Muscle of arm (tissue), 12 donors: Measurements from ENCODE around the gene ERC2. TPM values are rescaled to one million over a fixed set of nuclear protein-coding genes. Genes with fewer than 3 reads are reported as not detected.

Source experiments
- DNase-seq: peaks from one replicate; pipeline ENCODE4 v3.0.0-alpha.2; 2013
- polyA plus RNA-seq, 12 donors: library from polyadenylated mRNA; unstranded; fragments of 120-200 nt; gene quantifications; one replicate each; pipeline ENCODE4 v1.2.1, GENCODE V29; 2013; ENCODE audit not compliant: insufficient read length in 12 of 12

Gene ERC2
- polyA plus RNA-seq, 12 donors = 0.87 to 3.0 (median 1.8) TPM; not detected in 2

DNA sequence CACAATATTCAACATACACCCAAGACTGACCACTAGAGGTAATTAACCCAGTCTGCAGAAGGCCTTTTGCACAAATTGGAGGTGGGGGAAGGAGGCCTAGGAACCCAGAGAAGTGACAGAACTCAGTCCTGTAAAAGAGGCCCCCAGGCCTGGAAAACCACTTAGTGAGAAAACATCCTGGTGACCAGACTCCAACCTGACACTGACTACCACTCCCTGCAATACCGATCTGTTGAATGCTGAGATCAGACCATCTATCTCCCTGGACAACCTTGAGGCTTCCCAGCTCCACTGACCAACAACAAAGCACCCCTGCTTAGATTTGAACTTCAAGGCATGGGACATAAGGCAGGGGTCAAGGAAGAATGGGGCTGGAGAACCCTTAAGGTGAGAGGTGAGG, 719.2 kb downstream of the ERC2 start:
- no peak for DNase-seq

DNA sequence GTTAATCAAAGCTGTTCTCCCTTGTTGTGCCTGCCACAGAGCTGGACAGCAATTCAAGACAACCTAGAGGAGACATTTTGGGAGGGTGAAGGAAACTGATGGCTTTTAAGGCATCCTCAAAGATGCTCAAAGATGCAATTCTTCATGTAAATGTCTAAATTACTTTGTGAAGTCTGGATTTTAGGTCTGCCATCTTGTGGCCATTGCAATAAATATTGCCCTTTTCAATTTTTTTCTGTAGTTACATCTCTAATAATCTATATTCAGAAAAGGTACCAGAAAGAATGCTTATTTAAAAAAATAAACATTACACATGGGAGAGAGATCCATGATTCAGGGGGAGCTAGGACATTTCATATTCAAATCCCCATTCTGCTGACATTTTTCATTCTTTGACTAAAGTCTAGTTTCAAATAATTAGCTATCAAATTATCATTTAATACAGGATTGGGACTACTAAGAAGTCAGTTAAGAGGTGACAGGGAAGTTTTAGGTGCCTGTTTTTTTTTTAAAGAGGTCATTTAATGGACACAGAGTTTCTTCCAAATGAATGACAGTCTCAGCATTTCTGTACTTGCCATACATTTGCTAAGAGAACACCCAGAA, 721.4 kb downstream of the ERC2 start:
- DNase-seq = peak; percentile 19

DNA sequence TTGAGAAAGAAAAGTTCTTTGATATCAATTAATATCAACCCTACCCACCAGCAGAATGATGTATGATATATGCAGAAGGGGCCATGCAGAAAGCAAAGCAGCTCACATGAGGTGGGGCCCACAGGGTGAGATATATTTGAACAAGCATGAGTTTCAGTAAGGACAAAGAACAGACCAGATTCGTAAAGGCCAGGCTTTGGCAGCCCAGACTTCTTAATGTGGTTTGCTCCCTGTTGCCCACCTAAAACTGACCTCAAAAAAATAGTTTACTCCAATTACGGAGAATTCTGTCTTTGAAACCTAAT, 725.5 kb downstream of the ERC2 start:
- no peak for DNase-seq

DNA sequence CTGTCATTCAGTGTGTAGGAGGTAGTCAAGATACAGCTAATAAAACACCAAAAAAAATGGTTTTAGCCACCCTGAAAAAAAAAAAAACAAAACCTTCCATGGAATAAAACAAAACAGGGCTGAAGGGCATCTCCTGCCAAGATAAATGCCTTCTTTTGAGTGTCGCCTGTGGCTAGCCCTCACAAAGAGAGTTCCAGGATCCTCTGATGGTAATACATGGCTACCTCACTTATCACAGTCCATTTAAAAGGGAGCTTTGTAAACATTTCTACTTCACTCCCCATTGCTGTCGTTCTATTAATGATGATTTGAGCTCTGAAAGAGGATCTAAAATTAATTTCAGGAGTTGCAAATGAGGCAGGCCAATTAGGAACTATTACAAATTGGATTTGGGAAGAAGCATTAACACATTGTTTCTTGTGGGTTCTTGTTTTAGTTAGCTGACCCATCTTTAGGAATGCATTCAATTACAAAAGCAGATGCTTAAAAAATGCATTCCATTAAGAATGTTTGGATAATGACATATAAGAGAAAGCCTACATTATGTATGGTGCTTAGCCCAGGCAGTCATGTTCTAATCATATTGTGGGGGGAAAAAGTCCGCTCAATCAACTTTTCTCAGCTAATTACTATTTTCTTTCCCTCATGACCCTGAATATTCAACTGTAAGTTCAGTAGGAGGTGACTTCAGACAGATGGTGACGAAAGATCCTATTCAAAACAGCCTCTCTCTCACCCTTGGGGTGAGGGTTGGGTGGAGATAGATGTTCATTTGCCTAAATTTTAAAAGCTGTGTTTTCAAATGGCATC, 726.0 kb downstream of the ERC2 start:
- DNase-seq = no peak

DNA sequence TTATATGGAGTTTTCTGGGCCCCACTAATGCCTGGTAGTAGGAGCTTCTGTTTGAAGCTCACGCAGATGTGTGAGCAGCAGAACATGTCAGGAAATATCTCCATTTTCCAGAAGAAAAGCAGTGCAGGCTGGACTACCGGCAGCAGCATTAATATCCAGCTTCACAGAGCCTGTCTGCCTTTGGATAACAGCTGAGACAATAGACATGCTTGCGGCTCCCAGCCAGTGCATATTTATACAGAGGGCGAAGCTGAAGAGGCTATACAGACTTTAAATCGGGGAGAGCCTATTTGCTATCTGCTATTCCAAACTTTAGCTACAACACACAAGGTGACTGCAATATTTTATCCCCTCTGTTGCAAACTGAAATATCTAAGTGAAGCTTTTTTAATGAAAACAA, 731.1 kb downstream of the ERC2 start:
- no peak for DNase-seq

DNA sequence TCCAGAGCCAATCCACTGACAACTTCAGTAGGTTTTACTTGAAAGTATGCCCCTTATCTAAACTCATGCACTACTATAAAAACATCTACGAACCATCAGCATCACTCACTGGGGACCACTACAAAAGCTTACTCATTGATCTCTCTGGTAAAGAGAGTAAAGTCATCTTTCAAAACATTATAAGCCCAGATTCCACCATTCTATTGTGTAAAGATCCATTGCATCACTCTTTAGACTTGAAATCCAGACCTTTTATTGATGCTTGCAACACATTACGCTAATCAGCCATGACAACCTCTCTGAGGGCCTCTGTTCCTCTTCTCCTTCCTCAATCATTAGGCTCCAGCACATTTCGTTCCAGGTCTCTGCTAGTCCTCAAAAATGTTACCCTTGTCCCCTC, 732.3 kb downstream of the ERC2 start:
- DNase-seq = no peak

DNA sequence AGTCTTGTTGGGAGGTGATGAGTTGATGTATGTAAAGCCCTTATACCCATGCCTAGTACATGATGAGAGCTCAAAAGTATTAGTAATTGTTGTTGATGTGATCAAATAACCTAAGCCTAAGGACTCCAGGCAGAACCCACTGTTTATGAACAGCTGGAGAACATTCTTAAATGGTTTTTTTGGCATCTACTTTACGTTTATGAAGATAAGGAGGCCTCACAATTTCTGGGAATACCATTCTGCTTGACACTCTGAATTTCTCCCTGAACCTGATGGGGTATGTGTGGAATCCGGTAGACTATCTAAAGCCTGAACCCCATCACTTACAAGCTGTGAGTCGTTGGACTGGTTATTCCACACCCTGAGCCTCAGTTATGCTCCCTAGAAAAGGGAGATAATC, 736.5 kb downstream of the ERC2 start:
- DNase-seq = no peak

DNA sequence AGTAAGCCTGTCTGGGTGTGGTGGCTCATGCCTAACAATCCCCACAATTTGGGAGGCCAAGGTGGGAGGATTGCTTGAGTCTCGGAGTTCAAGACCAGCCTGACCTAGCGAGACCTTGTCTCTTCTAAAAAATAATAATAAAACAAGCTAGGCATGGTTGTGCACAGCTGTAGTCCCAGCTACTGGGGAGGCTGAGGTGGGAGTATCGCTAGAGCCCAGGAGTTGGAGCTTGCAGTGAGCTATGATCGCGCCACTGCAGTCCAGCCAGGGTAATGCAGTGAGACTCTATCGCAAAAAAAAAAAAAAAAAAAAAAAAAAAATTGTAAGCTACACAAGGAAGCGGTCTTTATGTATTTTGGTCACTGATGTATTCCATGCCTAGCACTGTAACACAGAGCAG, 738.7 kb downstream of the ERC2 start:
- DNase-seq = no peak

DNA sequence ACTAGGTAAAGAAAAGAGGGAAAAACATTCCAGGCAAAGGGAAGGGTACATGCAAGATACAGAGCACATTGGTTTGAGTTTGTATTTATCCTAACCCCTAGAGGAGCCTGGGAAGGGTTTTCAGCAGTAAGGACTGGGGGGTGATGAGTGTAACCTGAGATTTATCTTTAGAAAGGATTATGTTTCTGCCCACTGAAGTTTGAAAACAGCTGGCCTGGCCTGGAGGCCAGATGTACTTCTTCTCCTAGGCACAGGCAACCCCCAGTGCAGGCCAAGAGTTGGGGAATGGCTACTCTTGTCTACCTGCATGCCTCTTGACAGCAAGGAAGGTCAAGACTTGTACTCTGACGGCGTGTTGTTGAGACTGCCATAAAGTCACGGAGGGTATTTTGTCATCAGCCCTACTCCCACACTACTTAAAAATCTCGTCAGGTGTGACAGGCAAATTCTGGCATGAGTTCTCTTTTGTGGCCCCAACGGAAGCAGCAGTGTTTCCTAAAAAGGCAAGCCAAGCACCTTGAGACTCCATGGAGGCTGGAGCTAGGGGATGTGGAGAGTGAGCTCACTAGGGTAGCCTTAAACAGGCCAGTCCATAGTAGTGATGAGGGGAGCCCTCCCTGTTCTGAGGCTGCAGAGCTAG, 739.7 kb downstream of the ERC2 start:
- DNase-seq = no peak

DNA sequence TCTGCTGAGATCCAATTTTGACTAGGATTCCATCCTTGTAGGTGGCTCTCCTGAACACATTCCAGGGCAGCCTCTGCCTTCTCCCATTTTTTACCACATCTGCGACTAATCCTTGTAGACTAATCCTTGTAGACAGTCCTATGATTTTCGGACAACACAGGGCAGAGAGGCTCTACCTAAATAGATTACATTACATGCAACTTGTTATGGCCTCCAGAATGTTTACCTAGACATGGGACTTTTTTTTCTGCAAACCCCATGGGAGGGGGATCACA, 741.8 kb downstream of the ERC2 start:
- DNase-seq = no peak

DNA sequence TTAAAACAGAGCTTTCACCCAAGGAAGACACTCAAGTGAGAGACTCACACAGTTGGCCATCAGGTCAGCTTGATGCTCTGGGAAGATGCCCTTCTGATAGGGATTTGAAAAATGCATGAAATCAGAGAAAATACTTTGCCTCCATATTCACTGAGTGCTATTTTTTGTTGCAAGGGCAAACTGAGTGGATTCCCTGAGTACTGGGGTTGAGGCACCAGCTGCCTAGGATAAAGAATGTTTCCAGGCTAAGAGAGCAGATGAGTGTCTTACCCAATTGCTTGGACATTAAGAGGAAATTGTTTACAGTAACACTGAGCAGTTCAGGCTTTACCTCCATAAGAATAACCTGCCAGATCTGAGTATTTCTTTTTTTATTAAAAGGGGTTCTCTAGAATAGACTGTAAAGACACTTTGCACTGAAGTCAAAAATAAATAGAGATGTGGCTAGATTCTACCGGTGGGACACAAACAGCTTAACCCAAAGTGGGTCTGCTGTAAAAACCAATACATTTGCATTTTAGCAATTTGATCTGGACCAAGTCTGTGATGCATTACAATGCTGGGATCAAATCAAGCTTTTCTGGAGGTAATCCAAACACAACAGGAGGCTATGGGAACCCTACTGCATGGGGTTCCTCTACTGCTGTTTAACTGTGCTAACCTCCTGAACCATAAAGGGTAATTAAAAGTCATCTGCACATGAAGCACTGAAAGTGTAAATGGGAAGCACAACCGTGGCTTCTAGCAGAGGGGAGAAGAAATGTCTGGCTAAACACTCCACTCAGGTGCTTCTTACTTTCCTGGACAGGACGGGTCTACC, 742.4 kb downstream of the ERC2 start:
- no peak for DNase-seq

DNA sequence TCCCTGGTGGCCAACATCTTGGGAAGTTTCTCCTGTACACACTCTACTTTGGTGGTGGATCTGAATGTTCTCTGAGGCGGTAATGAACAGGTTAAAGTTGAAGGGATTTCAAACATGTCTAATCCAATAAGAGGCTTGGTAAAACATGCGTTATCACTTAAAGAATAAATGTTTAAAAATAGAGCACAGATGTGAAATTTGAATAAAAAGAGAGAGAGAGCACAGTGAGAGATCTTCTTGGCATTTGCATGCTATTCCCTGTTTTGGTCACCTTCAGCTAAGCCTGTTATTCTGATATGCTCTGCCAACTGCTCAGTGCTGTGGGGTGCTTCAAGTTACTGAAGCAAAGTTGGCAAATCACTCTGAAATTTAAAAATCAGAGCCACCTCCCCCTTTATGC, 743.4 kb downstream of the ERC2 start:
- DNase-seq = no peak

DNA sequence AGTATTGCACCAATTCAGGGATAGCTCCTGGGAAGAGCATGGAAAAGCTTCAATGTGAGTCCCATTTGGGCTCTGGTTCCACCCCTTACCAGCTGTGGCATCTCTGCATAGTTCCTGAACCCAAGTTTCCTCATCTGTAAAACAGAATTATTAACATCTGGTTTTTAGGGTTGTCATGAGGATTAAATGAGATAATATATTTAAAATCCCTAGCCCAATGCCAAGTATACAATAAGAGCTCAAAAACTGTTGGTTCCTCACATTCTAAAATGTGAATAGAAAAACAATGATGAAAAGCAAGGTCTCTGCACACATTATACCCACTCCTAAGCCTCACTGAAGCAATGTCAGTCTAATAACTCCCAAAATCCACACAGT, 743.9 kb downstream of the ERC2 start:
- no peak for DNase-seq

DNA sequence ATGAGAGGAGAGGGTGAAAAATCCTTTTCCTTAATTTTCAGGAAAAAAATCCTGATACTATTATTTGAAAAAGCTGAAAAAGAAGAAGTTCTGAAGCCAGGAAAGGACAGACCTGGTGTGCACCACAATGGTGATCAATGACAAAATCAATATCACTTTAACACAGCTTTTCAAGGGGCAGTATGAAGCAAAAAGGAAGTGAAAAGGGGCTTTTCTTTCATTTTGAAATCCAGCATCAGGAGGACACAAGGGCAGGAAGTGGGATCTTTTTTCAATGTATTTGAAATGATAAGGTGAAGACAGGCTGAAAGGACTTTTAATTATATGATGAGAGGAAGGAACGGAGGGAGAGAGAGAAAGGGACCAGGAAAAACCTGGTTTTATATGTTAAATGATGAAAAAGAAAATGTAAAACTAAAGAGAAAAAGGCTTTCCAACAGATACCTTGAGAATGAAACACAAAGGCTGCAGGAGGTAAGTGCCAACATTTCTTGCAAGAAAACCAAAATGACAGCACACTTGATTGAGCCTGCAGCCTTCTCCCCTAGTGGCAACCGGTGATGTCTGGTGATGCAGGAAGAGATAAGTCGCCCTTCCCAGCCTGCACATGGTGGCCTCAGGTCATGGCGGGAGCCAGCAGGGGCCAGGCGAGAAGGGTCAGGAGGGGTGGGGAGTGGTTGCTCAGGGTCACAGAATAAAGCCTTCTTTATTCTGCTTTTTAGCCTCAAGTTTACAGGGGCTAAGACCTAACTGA, 744.4 kb downstream of the ERC2 start:
- no peak for DNase-seq

DNA sequence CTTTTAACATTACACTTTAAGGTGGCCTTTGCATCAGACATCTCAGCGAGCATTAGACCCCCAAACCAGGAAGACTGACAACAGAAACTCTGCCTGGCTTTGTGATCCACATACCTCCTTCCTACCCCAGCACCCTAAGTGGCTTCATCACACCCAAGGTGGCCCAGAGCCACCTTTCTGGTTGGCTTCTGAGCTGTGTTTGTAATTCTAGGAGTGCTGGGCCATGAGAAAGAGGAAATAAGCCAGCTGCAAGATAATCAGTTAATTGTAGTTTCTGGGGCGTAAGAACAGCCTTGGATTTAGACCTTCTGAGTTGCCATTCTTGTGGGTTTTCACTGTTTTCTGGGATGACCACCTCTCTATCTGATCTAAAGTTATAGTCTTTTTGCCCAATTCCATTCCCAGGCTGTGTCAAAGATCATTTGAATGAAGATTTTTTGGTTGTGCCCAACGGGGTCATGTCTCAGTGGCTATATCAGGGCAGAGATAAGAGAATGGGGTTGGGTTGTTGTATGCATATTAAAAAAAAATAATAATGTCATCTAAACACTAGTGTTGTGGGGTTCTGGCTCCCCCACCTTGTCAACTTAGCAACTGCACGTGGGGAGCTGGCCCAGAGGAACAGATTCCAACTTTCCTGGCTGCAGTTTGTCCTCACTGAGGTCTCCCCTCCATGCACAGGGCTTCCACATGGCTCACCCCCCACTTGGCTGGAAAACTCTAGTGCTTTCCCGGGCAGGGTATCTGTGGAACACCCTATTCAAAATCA, 746.4 kb downstream of the ERC2 start:
- no peak for DNase-seq

DNA sequence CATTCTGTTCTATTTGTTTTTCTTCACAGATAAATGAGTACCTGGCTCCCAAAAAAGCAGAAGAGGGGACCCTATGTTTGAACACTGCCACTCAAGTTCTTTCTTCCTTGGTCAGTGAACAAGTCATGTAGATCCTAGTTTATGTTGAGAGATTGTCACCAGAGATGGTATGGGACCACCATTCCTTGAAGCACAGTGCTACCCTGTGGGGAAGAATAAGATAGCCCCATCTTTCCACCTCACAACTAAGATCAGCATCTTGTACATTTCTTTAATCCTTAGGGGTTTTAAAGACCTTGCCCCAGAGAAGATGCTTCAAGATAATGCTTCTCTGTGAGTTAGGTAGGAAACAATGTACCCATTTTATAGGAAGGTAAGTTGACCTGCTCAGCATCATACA, 747.7 kb downstream of the ERC2 start:
- no peak for DNase-seq

DNA sequence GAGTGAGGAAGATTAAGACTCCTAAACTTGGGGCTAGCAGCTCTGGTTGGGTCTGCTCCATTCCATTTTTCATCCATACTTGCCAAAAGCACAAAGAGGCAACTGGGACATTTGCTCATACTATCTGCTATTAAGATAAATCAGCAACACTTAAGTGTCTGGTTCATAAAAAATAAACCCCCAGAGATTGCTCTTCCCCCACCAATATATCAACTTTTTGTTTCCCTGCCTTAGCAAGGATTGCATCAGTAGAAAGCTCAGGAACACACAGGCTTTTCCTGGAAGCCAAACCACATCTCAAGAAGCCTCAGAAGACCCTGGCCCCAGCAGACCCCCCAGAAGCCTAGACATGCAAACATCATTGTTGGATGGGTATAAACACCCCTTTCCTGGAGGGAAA, 748.8 kb downstream of the ERC2 start:
- peak; percentile 45 for DNase-seq

DNA sequence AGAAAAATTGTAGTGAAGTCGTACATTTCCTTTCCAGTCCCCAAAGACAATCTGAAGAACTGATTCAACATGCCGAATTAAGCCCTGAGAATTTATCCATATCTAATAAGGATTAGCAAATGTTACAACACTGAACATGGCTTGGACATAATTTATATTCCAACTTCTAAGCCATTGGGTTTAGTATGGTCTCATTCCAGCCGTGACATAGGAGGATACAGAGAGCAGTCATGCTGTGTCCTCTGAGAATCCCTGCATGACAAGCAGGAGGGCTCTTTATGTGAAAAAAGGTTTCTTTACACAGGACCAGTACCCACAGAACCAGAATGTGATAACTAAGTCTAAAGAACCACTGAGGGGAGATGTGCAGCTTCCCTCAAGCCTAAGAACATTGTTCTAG, 749.3 kb downstream of the ERC2 start:
- no peak for DNase-seq

DNA sequence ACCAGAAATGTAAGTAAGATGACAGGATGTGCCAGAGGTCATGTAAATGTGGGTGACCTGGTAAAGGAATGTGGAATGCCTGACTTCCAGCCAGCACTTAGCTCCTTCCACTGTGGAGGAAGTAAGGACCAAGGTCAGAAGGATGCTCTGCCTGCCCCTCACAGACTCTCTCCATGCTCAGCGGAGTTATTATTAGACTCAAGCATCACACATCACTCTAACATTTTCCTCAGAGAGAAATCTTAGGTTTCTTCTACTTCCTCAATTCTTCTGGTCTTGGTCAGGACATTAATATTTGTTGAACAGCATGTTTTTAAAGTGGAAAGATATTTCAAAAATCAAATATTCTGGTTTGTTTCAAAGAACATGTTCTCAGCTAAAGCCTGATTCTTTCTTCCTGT, 749.7 kb downstream of the ERC2 start:
- no peak for DNase-seq

DNA sequence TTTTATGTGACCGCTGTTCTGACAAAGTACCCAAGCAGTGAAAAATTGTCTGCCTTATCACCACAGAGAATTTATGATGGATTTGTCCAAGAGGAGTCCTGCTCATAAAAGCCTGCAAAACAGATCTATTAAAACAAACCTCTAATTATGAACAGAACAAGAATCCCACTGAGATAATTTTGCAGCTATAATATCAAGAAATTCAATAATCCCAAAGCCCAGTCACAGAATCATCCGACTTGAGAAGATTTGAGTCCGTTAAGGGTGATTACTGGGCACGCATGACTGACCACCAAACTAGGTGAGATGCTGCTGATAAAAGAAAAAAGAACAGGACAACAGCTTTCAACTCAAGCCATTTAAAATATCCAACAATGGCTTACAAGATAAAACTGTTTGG, 750.2 kb downstream of the ERC2 start:
- no peak for DNase-seq

DNA sequence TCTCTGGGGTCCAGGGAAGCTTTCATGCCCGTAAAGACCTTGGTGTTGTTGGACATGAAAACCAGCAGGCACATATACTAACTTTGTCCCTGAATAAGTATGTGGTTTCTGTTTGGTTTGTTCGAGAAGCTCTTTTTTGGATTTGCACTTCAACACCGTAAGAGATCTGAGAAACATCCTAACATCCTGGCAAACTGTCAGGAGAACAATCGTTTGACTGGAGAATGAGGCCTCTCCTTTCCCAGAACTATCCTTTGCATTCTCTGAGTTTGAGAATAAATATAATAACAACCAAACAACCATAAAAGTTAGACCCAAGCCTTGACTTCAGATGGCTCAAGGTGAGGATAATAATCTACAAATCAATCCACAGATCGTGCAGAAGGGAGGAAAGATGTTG, 750.8 kb downstream of the ERC2 start:
- DNase-seq = no peak
